ENCODE data around the gene ABHD16A.

ABHD16A gene

GRCh38 chr6:31702819-31703716 lies at the start of gene ABHD16A:
Gene ABHD16A (minus strand): TSS chr6:31703324. CDS start chr6:31703281, 43 bp downstream.
- DNase-seq = peak; percentile 99

- DNase-seq = no peak
These were observed 49.7 kb upstream of the ABHD16A start for GRCh38 chr6:31752739-31753319.

GRCh38 chr6:31750411-31751022 lies 47.4 kb upstream of the ABHD16A start:
- DNase-seq = no peak

- no peak for DNase-seq
These were observed 46.3 kb upstream of the ABHD16A start for GRCh38 chr6:31749301-31750036.

- DNase-seq = no peak
These were observed 41.3 kb upstream of the ABHD16A start for GRCh38 chr6:31744422-31744821.

GRCh38 chr6:31742894-31743293 lies 39.8 kb upstream of the ABHD16A start:
- no peak for DNase-seq

GRCh38 chr6:31741815-31742214 lies 38.7 kb upstream of the ABHD16A start:
- no peak for DNase-seq

- DNase-seq = no peak
These were observed 37.5 kb upstream of the ABHD16A start for GRCh38 chr6:31740397-31741223.

GRCh38 chr6:31739639-31740396 lies 36.7 kb upstream of the ABHD16A start, which contains the start of gene MSH5:
Gene MSH5 (plus strand): TSS chr6:31740005. CDS start chr6:31740467, 462 bp downstream.
- DNase-seq = peak; percentile 100

- DNase-seq = peak; percentile 79
These were observed 35.2 kb upstream of the ABHD16A start for GRCh38 chr6:31737991-31738979.

GRCh38 chr6:31737315-31737990 lies 34.3 kb upstream of the ABHD16A start:
- DNase-seq = peak; percentile 52

- DNase-seq = no peak
These were observed 33.7 kb upstream of the ABHD16A start for GRCh38 chr6:31736768-31737314.

GRCh38 chr6:31736021-31736767 lies 33.1 kb upstream of the ABHD16A start, which contains the start of gene CLIC1:
Gene CLIC1 (minus strand): TSS chr6:31736530. CDS start chr6:31736300, 230 bp downstream.
- peak; percentile 92 for DNase-seq

GRCh38 chr6:31734821-31735406 lies 31.8 kb upstream of the ABHD16A start:
- peak; percentile 57 for DNase-seq

GRCh38 chr6:31734247-31734820 lies 31.2 kb upstream of the ABHD16A start:
- no peak for DNase-seq

- no peak for DNase-seq
These were observed 30.6 kb upstream of the ABHD16A start for GRCh38 chr6:31733734-31734133.

GRCh38 chr6:31732029-31732428 lies 28.9 kb upstream of the ABHD16A start:
- no peak for DNase-seq
